ENCODE measurements around the gene SEPTIN5. TPM values are rescaled to one million over a fixed set of nuclear protein-coding genes. Genes with fewer than 3 reads are reported as not detected.

Gene SEPTIN5
- total RNA-seq, 1 donor from 2014 or later = 141 TPM

DNA sequence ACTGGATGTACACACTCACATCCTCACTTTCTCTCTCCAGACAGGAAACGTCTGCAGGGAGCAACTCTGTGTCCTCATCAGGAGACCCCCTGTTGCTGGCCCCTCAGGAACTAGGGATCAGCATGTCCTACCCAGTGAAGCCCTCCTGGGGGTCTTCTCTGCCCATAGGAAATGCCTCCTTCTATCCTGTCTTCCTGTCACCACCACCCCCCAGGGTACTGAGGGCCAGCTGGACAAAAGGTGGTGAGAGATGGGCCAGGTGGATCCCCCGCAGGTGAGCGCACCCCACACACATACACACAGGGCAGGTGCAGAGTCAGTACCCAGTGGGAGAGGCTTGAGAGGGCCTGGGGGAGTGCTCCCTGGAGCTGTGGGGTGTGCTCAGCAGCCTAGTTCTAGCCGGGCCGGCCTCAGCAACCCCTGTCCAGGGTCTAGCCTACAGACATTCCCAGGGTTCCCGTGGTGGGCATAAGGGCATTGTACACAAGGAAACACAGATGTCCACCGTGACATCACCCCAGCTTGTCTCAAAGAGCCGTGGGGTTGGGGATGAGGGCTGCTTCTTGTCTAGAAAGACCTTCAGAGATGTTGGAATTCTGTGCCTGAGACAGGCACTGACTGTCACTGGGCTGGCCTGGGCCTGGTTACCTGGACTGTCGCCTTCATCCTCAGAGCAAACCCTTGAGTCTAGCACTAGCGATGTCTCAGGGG lies 18.3 kb downstream of the SEPTIN5 start:
- intact Hi-C loops (cut with micrococcal nuclease) = loop anchor here (5.0 kb wide), 1 partner anchor 180 kb away; no protein-coding TSS in a partner anchor
- TF ChIP-seq, protein P1, sequence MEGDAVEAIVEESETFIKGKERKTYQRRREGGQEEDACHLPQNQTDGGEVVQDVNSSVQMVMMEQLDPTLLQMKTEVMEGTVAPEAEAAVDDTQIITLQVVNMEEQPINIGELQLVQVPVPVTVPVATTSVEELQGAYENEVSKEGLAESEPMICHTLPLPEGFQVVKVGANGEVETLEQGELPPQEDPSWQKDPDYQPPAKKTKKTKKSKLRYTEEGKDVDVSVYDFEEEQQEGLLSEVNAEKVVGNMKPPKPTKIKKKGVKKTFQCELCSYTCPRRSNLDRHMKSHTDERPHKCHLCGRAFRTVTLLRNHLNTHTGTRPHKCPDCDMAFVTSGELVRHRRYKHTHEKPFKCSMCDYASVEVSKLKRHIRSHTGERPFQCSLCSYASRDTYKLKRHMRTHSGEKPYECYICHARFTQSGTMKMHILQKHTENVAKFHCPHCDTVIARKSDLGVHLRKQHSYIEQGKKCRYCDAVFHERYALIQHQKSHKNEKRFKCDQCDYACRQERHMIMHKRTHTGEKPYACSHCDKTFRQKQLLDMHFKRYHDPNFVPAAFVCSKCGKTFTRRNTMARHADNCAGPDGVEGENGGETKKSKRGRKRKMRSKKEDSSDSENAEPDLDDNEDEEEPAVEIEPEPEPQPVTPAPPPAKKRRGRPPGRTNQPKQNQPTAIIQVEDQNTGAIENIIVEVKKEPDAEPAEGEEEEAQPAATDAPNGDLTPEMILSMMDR (IDR thresholded peaks at IDR 0.05; ENCODE audit: borderline replicate concordance) = no peak

DNA sequence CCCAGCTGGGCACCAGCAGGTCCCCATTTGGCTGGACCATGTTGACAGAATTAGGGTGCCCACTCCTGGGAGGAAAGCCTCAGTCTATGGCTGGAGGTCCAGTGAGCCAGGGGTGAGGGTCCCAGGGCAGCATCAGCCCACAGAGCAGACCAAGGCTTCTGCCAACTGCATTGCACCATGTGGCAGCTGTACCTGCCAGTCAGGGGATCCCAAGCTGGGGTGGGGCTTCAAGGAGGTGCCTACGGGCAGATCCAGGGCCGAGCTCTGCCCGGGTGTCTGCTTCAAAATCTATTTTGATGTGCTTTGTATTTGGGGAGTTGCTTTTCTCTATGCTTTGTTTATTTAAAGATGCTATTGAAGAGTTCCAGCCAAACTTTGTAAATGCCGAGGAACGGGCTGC lies 19.5 kb downstream of the SEPTIN5 start:
- peaks cover 39% of the 10 kb centered on the region for H3K27me3 ChIP-seq (ENCODE audit: low read depth)
- no peak for DNase-seq
- H3K9me3 ChIP-seq (replicated peaks) = no peaks in the 10 kb centered on the region
- no peak overlapping the region for H3K4me3 ChIP-seq
- H3K4me1 ChIP-seq = peaks cover 25% of the 10 kb centered on the region
- H3K36me3 ChIP-seq = no peaks in the 10 kb centered on the region
- intact Hi-C loops (cut with micrococcal nuclease) = loop anchor here (5.0 kb wide), 1 partner anchor 179 kb away; no protein-coding TSS in a partner anchor
- H3K27ac ChIP-seq (replicated peaks) = no peak overlapping the region
- TF ChIP-seq, protein P1 (IDR thresholded peaks at IDR 0.05; ENCODE audit: borderline replicate concordance) = no peak

More for the DNA sequence above, 18.3 kb downstream of the SEPTIN5 start:
- Histone ChIP-seq H3K4me1 (peaks cover 20% of the 10 kb centered on the region), H3K36me3 (no peaks in the 10 kb centered on the region), H3K9me3 (replicated peaks) (no peaks in the 10 kb centered on the region), H3K4me3 (no peak overlapping the region), H3K27me3 (ENCODE audit: low read depth) (peaks cover 28% of the 10 kb centered on the region), H3K27ac (replicated peaks) (no peak overlapping the region)
- no peak for DNase-seq

DNA sequence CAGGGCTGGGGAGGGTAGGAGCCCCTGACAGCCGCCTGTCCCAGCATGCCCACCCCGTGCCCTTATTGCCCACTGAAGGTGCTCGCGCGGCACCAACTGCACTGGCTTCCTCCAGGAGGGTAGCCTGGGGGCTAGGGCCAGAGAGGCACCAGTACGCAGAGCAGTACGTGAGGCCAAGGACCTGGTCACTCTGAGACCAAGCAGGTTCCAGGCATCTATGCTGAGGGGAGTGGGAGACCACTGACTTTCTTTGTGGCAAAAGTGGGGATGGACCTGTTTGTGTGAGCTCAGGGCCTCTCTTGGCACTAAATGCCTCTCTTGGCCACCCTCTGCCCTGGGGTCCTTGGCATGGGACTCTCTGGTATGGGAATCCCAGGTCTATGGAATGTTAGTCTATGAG lies 19.9 kb downstream of the SEPTIN5 start:
- Histone ChIP-seq H3K27me3 (ENCODE audit: low read depth) (peaks cover 43% of the 10 kb centered on the region), H3K9me3 (replicated peaks) (no peaks in the 10 kb centered on the region), H3K27ac (replicated peaks) (no peak overlapping the region), H3K4me1 (peaks cover 25% of the 10 kb centered on the region), H3K36me3 (no peaks in the 10 kb centered on the region), H3K4me3 (no peak overlapping the region)
- no peak for DNase-seq
- intact Hi-C loops (cut with micrococcal nuclease) = loop anchor here (5.0 kb wide), 1 partner anchor 178 kb away; no protein-coding TSS in a partner anchor
- TF ChIP-seq, protein P1 (IDR thresholded peaks at IDR 0.05; ENCODE audit: borderline replicate concordance) = no peak

DNA sequence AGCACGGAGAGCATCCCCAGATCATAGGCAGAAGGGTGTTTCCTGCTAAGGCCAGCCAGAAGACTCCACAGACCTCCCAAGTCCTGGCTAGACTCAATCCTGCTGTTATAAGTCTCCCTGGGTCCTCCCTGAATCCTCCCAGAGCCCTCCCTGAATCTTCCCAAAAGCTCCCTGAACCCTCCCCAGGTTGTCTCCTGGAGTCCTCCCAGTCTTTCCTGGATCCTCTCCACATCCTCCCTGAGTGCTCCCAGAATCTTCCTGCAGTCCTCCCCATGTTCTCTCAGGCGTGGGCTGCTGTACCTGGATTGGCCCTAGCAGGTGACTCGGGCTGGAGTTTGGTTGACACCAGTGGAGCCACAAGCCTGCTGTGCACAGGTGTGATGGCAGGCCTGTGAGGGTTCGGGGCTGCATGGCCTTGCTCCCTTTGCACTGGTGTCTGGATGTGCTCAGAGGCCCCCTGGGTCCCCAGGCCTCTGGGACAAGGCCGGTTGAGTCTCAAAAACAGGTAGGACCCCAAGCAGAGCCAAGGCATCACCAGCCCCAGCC lies 20.6 kb downstream of the SEPTIN5 start:
- no peak for DNase-seq
- peaks cover 25% of the 10 kb centered on the region for H3K4me1 ChIP-seq
- TF ChIP-seq, protein P1 (IDR thresholded peaks at IDR 0.05; ENCODE audit: borderline replicate concordance) = no peak
- H3K27me3 ChIP-seq (ENCODE audit: low read depth) = peaks cover 47% of the 10 kb centered on the region
- H3K4me3 ChIP-seq = no peak overlapping the region
- H3K9me3 ChIP-seq (replicated peaks) = no peaks in the 10 kb centered on the region
- H3K27ac ChIP-seq (replicated peaks) = no peak overlapping the region
- intact Hi-C loops (cut with micrococcal nuclease) = loop anchor here (5.0 kb wide), 1 partner anchor 177 kb away; no protein-coding TSS in a partner anchor
- H3K36me3 ChIP-seq = no peaks in the 10 kb centered on the region

DNA sequence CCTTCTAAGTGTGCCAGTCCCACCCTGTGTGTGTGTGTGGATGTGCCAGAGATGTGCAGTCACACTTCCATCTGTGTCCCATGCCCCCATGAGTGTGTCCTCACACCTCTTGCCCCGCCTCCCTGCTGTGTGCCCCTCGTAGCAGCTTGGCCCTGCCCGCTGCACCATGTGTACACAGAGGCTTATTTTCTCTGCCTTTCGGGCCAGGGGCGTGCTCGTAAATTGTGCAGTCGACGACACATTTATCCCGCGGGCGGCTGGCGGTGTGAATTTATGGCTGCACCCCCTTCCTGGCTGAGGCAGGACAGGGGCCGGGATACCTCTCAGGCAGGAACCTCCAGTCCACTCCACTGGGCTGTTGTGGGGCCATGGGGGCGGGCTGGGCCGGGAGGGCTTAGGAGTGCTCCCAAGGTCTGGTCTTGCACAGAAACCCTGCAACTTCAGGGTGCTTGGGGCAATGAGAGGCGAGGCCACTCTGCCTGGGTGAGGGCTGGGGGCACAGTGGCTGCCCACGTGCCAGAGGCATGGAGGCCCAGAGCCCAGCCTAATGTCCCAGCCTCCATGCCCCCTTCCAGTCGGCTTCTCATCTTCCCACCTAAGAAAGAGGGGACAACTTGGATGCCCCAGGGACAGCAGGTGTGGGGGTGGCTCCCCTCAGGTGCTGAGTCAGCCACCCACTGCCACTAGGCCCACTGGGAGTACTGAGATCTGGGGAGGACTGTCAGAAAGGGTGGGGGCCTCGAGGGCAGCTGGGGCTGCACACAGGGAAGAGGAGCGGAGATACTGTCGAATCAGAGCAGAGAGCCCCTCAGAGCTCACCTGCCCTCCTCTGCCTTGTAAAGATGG lies 21.6 kb downstream of the SEPTIN5 start:
- H3K4me1 ChIP-seq = peaks cover 18% of the 10 kb centered on the region
- no peak overlapping the region for H3K4me3 ChIP-seq
- no peaks in the 10 kb centered on the region for H3K9me3 ChIP-seq (replicated peaks)
- H3K36me3 ChIP-seq = no peaks in the 10 kb centered on the region
- no peak overlapping the region for H3K27ac ChIP-seq (replicated peaks)
- DNase-seq = no peak
- intact Hi-C loops (cut with micrococcal nuclease) = no loop called here
- peaks cover 46% of the 10 kb centered on the region for H3K27me3 ChIP-seq (ENCODE audit: low read depth)
- TF ChIP-seq, protein P1 (IDR thresholded peaks at IDR 0.05; ENCODE audit: borderline replicate concordance) = no peak
